ENCODE data around the gene ARL8A. TPM values are rescaled to one million over a fixed set of nuclear protein-coding genes. Genes with fewer than 3 reads are reported as not detected.

ARL8A gene
- total and polyA plus RNA-seq, 2 experiments from 2014 or later: 32.5 to 33.9 TPM

GRCh38 chr1:202152399-202152798 lies 7.9 kb upstream of the ARL8A start:
- Histone ChIP-seq H3K27me3 (replicated peaks; ENCODE audit: insufficient read depth) (0 out of 2 replicates have a peak, but pooled peaks cover 5% of the 10 kb centered on the region), H3K4me3 (no peak overlapping the region), H3K9me3 (ENCODE audit: low read depth) (no peaks in the 10 kb centered on the region), H3K36me3 (ENCODE audit: low read depth) (no peaks in the 10 kb centered on the region), H3K9ac (no peak overlapping the region), H3K79me2 (ENCODE audit: insufficient read depth) (no peaks in the 10 kb centered on the region), H3F3A (ENCODE audit: insufficient read depth) (no peaks in the 10 kb centered on the region), H3K27ac (no peak overlapping the region), H2AFZ (no peak overlapping the region), H4K20me1 (ENCODE audit: insufficient read depth) (no peaks in the 10 kb centered on the region), H3K4me2 (ENCODE audit: unreplicated experiment) (no peak overlapping the region), H3K4me1 (ENCODE audit: insufficient read depth) (0 out of 2 replicates have a peak, but pooled peaks cover 3% of the 10 kb centered on the region), H3K9me2 (ENCODE audit: insufficient read depth) (no peaks in the 10 kb centered on the region)
- in situ Hi-C loops (cut with MboI): no loop called here
- WGBS, 2 experiments (ENCODE audit: low coverage in 1 of 2, low lambda C conversion rate in 2 of 2, missing lambda C conversion rate in 2 of 2): 86 to 87% methylated on average over 10 of the region's 10 CpGs
- TF ChIP-seq EZH2phosphoT487 (IDR thresholded peaks at IDR 0.05; ENCODE audit: insufficient read depth, low read depth) (no peak), EZH2 (IDR thresholded peaks at IDR 0.05; ENCODE audit: insufficient read depth, poor library complexity, severe bottlenecking) (no peak)
- DNase-seq: no peak

GRCh38 chr1:202151045-202151444 lies 6.5 kb upstream of the ARL8A start:
- H3K9me2 ChIP-seq (ENCODE audit: insufficient read depth): no peaks in the 10 kb centered on the region
- no peaks in the 10 kb centered on the region for H3F3A ChIP-seq (ENCODE audit: insufficient read depth)
- H3K27ac ChIP-seq: no peak overlapping the region
- DNase-seq: no peak
- no peaks in the 10 kb centered on the region for H3K79me2 ChIP-seq (ENCODE audit: insufficient read depth)
- H3K27me3 ChIP-seq (replicated peaks; ENCODE audit: insufficient read depth): 0 out of 2 replicates have a peak, but pooled peaks cover 5% of the 10 kb centered on the region
- 0 out of 2 replicates have a peak, but pooled peaks cover 3% of the 10 kb centered on the region for H3K4me1 ChIP-seq (ENCODE audit: insufficient read depth)
- no peak overlapping the region for H3K9ac ChIP-seq
- no peak overlapping the region for H3K4me3 ChIP-seq
- H3K4me2 ChIP-seq (ENCODE audit: unreplicated experiment): no peak overlapping the region
- H3K9me3 ChIP-seq (ENCODE audit: low read depth): no peaks in the 10 kb centered on the region
- in situ Hi-C loops (cut with MboI): no loop called here
- no peaks in the 10 kb centered on the region for H3K36me3 ChIP-seq (ENCODE audit: low read depth)
- TF ChIP-seq EZH2 (IDR thresholded peaks at IDR 0.05; ENCODE audit: insufficient read depth, poor library complexity, severe bottlenecking) (no peak), EZH2phosphoT487 (IDR thresholded peaks at IDR 0.05; ENCODE audit: insufficient read depth, low read depth) (no peak)
- no peaks in the 10 kb centered on the region for H4K20me1 ChIP-seq (ENCODE audit: insufficient read depth)
- 63 to 68% methylated on average over 2 of the region's 2 CpGs for WGBS, 2 experiments (ENCODE audit: low coverage in 1 of 2, low lambda C conversion rate in 2 of 2, missing lambda C conversion rate in 2 of 2)
- no peak overlapping the region for H2AFZ ChIP-seq

- Histone ChIP-seq H3K4me2 (ENCODE audit: unreplicated experiment) (no peak overlapping the region), H3K27me3 (replicated peaks; ENCODE audit: insufficient read depth) (0 out of 2 replicates have a peak, but pooled peaks cover 5% of the 10 kb centered on the region), H3K36me3 (ENCODE audit: low read depth) (no peaks in the 10 kb centered on the region), H3K27ac (no peak overlapping the region), H2AFZ (no peak overlapping the region), H3K9ac (no peak overlapping the region), H4K20me1 (ENCODE audit: insufficient read depth) (no peaks in the 10 kb centered on the region), H3K4me1 (ENCODE audit: insufficient read depth) (0 out of 2 replicates have a peak, but pooled peaks cover 3% of the 10 kb centered on the region), H3K9me2 (ENCODE audit: insufficient read depth) (no peaks in the 10 kb centered on the region), H3K79me2 (ENCODE audit: insufficient read depth) (no peaks in the 10 kb centered on the region), H3K9me3 (ENCODE audit: low read depth) (no peaks in the 10 kb centered on the region), H3K4me3 (no peak overlapping the region), H3F3A (ENCODE audit: insufficient read depth) (no peaks in the 10 kb centered on the region)
- in situ Hi-C loops (cut with MboI): no loop called here
- 85 to 90% methylated on average over 8 of the region's 8 CpGs for WGBS, 2 experiments (ENCODE audit: low coverage in 1 of 2, low lambda C conversion rate in 2 of 2, missing lambda C conversion rate in 2 of 2)
- TF ChIP-seq EZH2 (IDR thresholded peaks at IDR 0.05; ENCODE audit: insufficient read depth, poor library complexity, severe bottlenecking): no peak
- TF ChIP-seq EZH2phosphoT487 (IDR thresholded peaks at IDR 0.05; ENCODE audit: insufficient read depth, low read depth): no peak
- no peak for DNase-seq
Observed at GRCh38 chr1:202150602-202151001, 6.1 kb upstream of the ARL8A start.

- Histone ChIP-seq H3K4me1 (ENCODE audit: insufficient read depth) (peaks cover 7% of the 10 kb centered on the region; the same call in 1 of the 2 replicates), H3K4me3 (no peak overlapping the region), H3K9me2 (ENCODE audit: insufficient read depth) (no peaks in the 10 kb centered on the region), H3K4me2 (ENCODE audit: unreplicated experiment) (no peak overlapping the region), H3K79me2 (ENCODE audit: insufficient read depth) (0 out of 2 replicates have a peak, but pooled peaks cover 4% of the 10 kb centered on the region), H2AFZ (no peak overlapping the region), H4K20me1 (ENCODE audit: insufficient read depth) (no peaks in the 10 kb centered on the region), H3K36me3 (ENCODE audit: low read depth) (no peaks in the 10 kb centered on the region), H3K27me3 (replicated peaks; ENCODE audit: insufficient read depth) (0 out of 2 replicates have a peak, but pooled peaks cover 5% of the 10 kb centered on the region), H3F3A (ENCODE audit: insufficient read depth) (no peaks in the 10 kb centered on the region), H3K27ac (no peak overlapping the region), H3K9me3 (ENCODE audit: low read depth) (no peaks in the 10 kb centered on the region), H3K9ac (no peak overlapping the region)
- in situ Hi-C loops (cut with MboI): no loop called here
- DNase-seq: no peak
- TF ChIP-seq EZH2phosphoT487 (IDR thresholded peaks at IDR 0.05; ENCODE audit: insufficient read depth, low read depth) (no peak), EZH2 (IDR thresholded peaks at IDR 0.05; ENCODE audit: insufficient read depth, poor library complexity, severe bottlenecking) (no peak)
- 81 to 85% methylated on average over 9 of the region's 9 CpGs for WGBS, 2 experiments (ENCODE audit: low coverage in 1 of 2, low lambda C conversion rate in 2 of 2, missing lambda C conversion rate in 2 of 2)
Observed at GRCh38 chr1:202150187-202150586, 5.7 kb upstream of the ARL8A start.
